ENCODE measurements around the gene DGCR6.
A peak's percentile ranks its signal among the peaks of the same experiment; 100 is the strongest.
"Not testable (repeated sequence)": the region's sequence is repeated elsewhere in the genome, so short reads cannot be mapped to it uniquely, and the experiment has no call there.

Gene DGCR6

GRCh38 chr22:18905540-18906409, at the start of gene DGCR6:
DGCR6 (plus strand) TSS chr22:18906320; CDS start chr22:18906375, 55 bp downstream.
- DNase-seq, result no peak

GRCh38 chr22:18859314-18859713, 46.8 kb upstream of the DGCR6 start:
- DNase-seq, result not testable (repeated sequence)

- DNase-seq, result peak; percentile 47
Measured at GRCh38 chr22:18881260-18881659, 24.9 kb upstream of the DGCR6 start.

- DNase-seq, result not testable (repeated sequence)
Measured at GRCh38 chr22:18884465-18884864, 21.7 kb upstream of the DGCR6 start.

GRCh38 chr22:18888115-18888514, 18.0 kb upstream of the DGCR6 start:
- no peak for DNase-seq

- not testable (repeated sequence) for DNase-seq
Measured at GRCh38 chr22:18890510-18891192, 15.5 kb upstream of the DGCR6 start.

GRCh38 chr22:18893775-18894174, 12.3 kb upstream of the DGCR6 start:
- DNase-seq, result not testable (repeated sequence)

- DNase-seq, result not testable (repeated sequence)
Measured at GRCh38 chr22:18896037-18896657, 10.0 kb upstream of the DGCR6 start.

- DNase-seq, result not testable (repeated sequence)
Measured at GRCh38 chr22:18906410-18906745, 258 bp downstream of the DGCR6 start.

- DNase-seq, result no peak
Measured at GRCh38 chr22:18906896-18907295, 776 bp downstream of the DGCR6 start.

- no peak for DNase-seq
Measured at GRCh38 chr22:18909556-18909955, 3.4 kb downstream of the DGCR6 start.

GRCh38 chr22:18911535-18911934, 5.4 kb downstream of the DGCR6 start:
- not testable (repeated sequence) for DNase-seq

- not testable (repeated sequence) for DNase-seq
Measured at GRCh38 chr22:18912264-18912946, 6.3 kb downstream of the DGCR6 start.

- DNase-seq, result not testable (repeated sequence)
Measured at GRCh38 chr22:18914558-18914957, 8.4 kb downstream of the DGCR6 start.

- DNase-seq, result not testable (repeated sequence)
Measured at GRCh38 chr22:18915550-18915949, 9.4 kb downstream of the DGCR6 start.

GRCh38 chr22:18917818-18918217, 11.7 kb downstream of the DGCR6 start:
- not testable (repeated sequence) for DNase-seq

- DNase-seq, result not testable (repeated sequence)
Measured at GRCh38 chr22:18920257-18920902, 14.3 kb downstream of the DGCR6 start.

GRCh38 chr22:18925368-18926064, 19.4 kb downstream of the DGCR6 start:
- no peak for DNase-seq

GRCh38 chr22:18927020-18927419, 20.9 kb downstream of the DGCR6 start:
- DNase-seq, result no peak

GRCh38 chr22:18927573-18927972, 21.5 kb downstream of the DGCR6 start:
- DNase-seq, result no peak

GRCh38 chr22:18929459-18929858, 23.3 kb downstream of the DGCR6 start:
- no peak for DNase-seq

Measured in stimulated activated CD4-positive, alpha-beta T cell treated with anti-CD3 and anti-CD28 coated beads, Interleukin-4, amount 100 ng/mL, for 1 hour (primary cell).